HL-60 (cell line): ENCODE results near the gene KCNG3.

ENCODE experiments used
- DNase-seq, 2 experiments: peaks; one replicate each; pipeline ENCODE4 v3.0.0-alpha.2; 2010 to 2020; ENCODE audit warnings: low read depth in 1 of 2, low spot score in 1 of 2
- H3K27ac ChIP-seq: fragments of 250-450 bp; sonication (Bioruptor Pico); replicated peaks from 2 replicates; pipeline ENCODE4 v1.5.1; 2020; ENCODE audit warnings: mild to moderate bottlenecking, moderate library complexity
- H3K27me3 ChIP-seq: fragments of 250-450 bp; sonication (Bioruptor Pico); 2 replicates; pipeline ENCODE4 v1.5.1; 2021; ENCODE audit warnings: mild to moderate bottlenecking, moderate library complexity; ENCODE audit not compliant: insufficient read depth, poor library complexity, severe bottlenecking
- H3K4me3 ChIP-seq: replicated peaks from 2 replicates; pipeline ENCODE4 v1.5.1; 2011; ENCODE audit warnings: mild to moderate bottlenecking, control low read depth, low read length; ENCODE audit not compliant: insufficient read depth
- CTCF ChIP-seq: IDR thresholded peaks from one replicate; pipeline ENCODE4 v1.5.1; 2011; ENCODE audit warnings: low read length, control low read depth, inconsistent platforms; ENCODE audit not compliant: insufficient read depth
- GABPA ChIP-seq: IDR thresholded peaks from 2 replicates; pipeline ENCODE4 v1.6.1; 2012; ENCODE audit warnings: low read depth
- POLR2AphosphoS5 ChIP-seq: IDR thresholded peaks from 2 replicates; pipeline ENCODE4 v1.6.1; 2012; ENCODE audit warnings: low read depth
- REST ChIP-seq: IDR thresholded peaks from 2 replicates; pipeline ENCODE4 v1.6.1; 2012; ENCODE audit warnings: low read depth; ENCODE audit not compliant: insufficient replicate concordance
- SPI1 ChIP-seq: IDR thresholded peaks from 2 replicates; pipeline ENCODE4 v1.6.1; 2012; ENCODE audit warnings: low read depth, mild to moderate bottlenecking, borderline replicate concordance

The KCNG3 gene

GRCh38 chr2:42443718-42444399 lies 49.9 kb downstream of the KCNG3 start:
- no peak overlapping the region for H3K27ac ChIP-seq
- TF ChIP-seq SPI1 (no peak), CTCF (no peak), POLR2AphosphoS5 (no peak), GABPA (no peak), REST (no peak)
- no peak overlapping the region for H3K4me3 ChIP-seq
- no peak for DNase-seq
- H3K27me3 ChIP-seq, result peaks cover 4% of the 10 kb centered on the region

- H3K27ac ChIP-seq, result no peak overlapping the region
- no peak overlapping the region for H3K4me3 ChIP-seq
- peaks cover 4% of the 10 kb centered on the region for H3K27me3 ChIP-seq
- DNase-seq, result no peak
- TF ChIP-seq GABPA (no peak), POLR2AphosphoS5 (no peak), SPI1 (no peak), REST (no peak)
These were observed 51.0 kb downstream of the KCNG3 start for GRCh38 chr2:42442774-42443173.

- Histone ChIP-seq H3K27me3 (peaks cover 4% of the 10 kb centered on the region), H3K27ac (no peak overlapping the region), H3K4me3 (no peak overlapping the region)
- TF ChIP-seq SPI1, result peak; percentile 51; the same call in 1 of the 2 replicates
- TF ChIP-seq GABPA, result no peak
- no peak for DNase-seq
These were observed 55.1 kb downstream of the KCNG3 start for GRCh38 chr2:42438685-42439084.

- Histone ChIP-seq H3K27ac (no peak overlapping the region), H3K27me3 (peaks cover 3% of the 10 kb centered on the region), H3K4me3 (no peak overlapping the region)
- no peak for DNase-seq
- TF ChIP-seq POLR2AphosphoS5 (no peak), REST (no peak), CTCF (no peak), GABPA (no peak), SPI1 (no peak)
These were observed 57.4 kb downstream of the KCNG3 start for GRCh38 chr2:42436370-42436769.
